Left cardiac atrium (tissue), 4 donors: ENCODE data around the gene RGS3. TPM values are rescaled to one million over a fixed set of nuclear protein-coding genes. Genes with fewer than 3 reads are reported as not detected.

Experiments
- ATAC-seq, 2 donors: fragments of 200-7000 bp; cut with Tn5 transposase; one replicate each; pipeline ENCODE4 v1.9.1; 2020; ENCODE audit warnings: mild to moderate bottlenecking in 2 of 2, moderate library complexity in 2 of 2
- DNase-seq: peaks from one replicate; pipeline ENCODE4 v3.0.0-alpha.2; 2020
- intact Hi-C, 2 donors: fragments of 100-400 bp; cut with DNase I; formaldehyde crosslinking; loops; one replicate each; pipeline versions ENCODE4 v1.14.1 to v1.15.1; 2022 to 2023
- total RNA-seq, 2 donors: library from RNA; stranded (reverse); fragmentation: NEBNext Ultra II Directional; extraction: Animal tissue kit (Norgen Biotek cat#: 25700); gene quantifications; one replicate each; pipeline ENCODE4 v1.2.1, GENCODE V29; 2021
- donor health status: DM: no; HTN: yes; CAD: no.
- donor health status: DM: no; HTN: yes; CAD: no; lungs with severe emphysema.
- donor health status: DM: yes; HTN: yes; CAD: no.
- donor health status: Dilated cardiomyopathy.

Gene RGS3
- total RNA-seq, 2 donors from 2014 or later, result 124 to 131 TPM

GRCh38 chr9:113521693-113522255 lies 58.2 kb downstream of the RGS3 start:
- DNase-seq (no peak), ATAC-seq (no peak)
- intact Hi-C loops, result no loop called here

- DNase-seq (no peak), ATAC-seq (no peak)
- intact Hi-C loops, result no loop called here
Observed at GRCh38 chr9:113522419-113522818, 58.9 kb downstream of the RGS3 start.

DNA sequence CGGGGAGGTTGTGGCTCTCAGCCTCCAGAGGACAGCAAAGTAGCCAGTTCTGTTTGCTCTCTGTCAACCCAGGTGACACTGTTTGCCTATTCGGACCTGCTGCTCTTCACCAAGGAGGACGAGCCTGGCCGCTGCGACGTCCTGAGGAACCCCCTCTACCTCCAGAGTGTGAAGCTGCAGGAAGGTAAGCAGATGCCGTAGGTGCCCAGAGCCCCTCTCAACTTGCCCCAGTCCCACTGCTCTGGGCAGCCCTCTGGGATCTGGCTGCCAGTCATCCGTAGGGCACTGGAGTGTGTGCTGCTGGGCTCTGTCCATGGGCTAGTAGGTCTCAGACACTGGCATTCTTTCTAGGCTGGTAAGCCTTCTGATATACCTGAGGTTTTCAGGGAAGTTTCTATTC lies 59.3 kb downstream of the RGS3 start:
- ATAC-seq, result no peak
- no peak for DNase-seq
- intact Hi-C loops, result no loop called here

- ATAC-seq (peak; percentile 66 to 70), DNase-seq (peak; percentile 79)
- intact Hi-C loops, result no loop called here
Observed at GRCh38 chr9:113523421-113524141, 60.1 kb downstream of the RGS3 start.

GRCh38 chr9:113524468-113524867 lies 60.9 kb downstream of the RGS3 start:
- intact Hi-C loops, result no loop called here
- peak in 1 of 2 donors; percentile 31 for ATAC-seq
- no peak for DNase-seq

- DNase-seq (no peak), ATAC-seq (no peak)
- intact Hi-C loops, result no loop called here
Observed at GRCh38 chr9:113525205-113525604, 61.7 kb downstream of the RGS3 start.

DNA sequence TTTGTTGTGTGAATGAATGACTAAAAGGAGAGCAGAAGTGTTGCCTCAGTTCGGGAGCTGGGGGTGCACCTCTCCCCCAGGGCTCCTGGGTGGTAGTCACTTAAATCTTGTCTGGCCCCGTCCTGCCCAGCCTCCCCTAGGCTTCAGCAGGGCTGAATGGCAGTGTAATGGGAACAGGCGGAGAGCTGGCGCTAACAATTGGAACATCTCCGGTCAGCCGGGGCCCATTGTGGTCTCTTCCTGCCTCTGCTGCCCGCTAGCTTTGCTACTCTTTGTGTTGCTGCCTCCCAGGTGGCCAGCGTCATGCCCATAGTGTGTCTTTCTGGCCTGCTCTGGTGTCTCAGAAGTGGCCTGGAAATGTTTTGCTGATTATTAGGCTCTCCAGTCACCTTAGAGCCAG lies 62.3 kb downstream of the RGS3 start:
- ATAC-seq, result no peak
- no peak for DNase-seq
- intact Hi-C loops, result no loop called here

GRCh38 chr9:113526231-113526746 lies 62.8 kb downstream of the RGS3 start:
- intact Hi-C loops, result no loop called here
- DNase-seq (no peak), ATAC-seq (no peak)

- no peak for ATAC-seq
- intact Hi-C loops, result no loop called here
- no peak for DNase-seq
Observed at GRCh38 chr9:113526841-113527240, 63.3 kb downstream of the RGS3 start.

GRCh38 chr9:113528088-113528487 lies 64.6 kb downstream of the RGS3 start:
- DNase-seq (no peak), ATAC-seq (peak in 1 of 2 donors; percentile 9)
- intact Hi-C loops, result no loop called here

GRCh38 chr9:113528811-113529210 lies 65.3 kb downstream of the RGS3 start:
- ATAC-seq (no peak), DNase-seq (no peak)
- intact Hi-C loops, result no loop called here

DNA sequence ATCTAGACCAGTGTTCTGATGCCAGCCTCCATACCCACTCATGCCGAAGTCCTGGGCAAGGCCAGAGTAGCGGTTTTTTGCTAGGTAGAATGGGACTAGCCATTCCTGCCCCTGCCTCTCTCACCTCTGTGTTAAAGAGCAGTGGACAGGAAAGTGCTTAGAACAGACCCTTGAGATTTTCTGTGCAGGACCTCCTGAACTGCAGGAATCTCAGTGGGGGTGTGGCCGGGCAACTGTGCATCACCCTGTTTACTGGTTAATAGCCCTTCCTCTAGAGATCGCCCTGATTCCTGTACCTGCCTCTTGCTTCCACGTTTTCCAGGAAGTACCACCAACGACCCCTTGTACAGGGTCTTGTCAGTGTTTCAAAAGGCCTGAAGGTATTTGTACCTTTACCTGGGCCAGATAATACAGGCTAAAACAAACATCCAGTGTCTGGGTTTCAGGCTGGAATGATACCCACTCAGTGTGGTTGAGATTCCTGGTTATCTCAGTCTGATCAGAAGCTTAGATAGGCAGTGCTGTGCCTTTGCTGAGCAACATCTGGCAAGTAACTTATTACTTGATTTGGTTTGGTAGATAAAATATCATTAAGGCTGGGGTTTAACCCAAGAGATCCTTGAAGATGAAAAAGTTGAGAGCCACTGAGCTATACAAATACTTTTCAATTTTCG lies 65.9 kb downstream of the RGS3 start:
- DNase-seq (no peak), ATAC-seq (no peak)
- intact Hi-C loops, result no loop called here

GRCh38 chr9:113530022-113530635 lies 66.6 kb downstream of the RGS3 start:
- DNase-seq (no peak), ATAC-seq (no peak)
- intact Hi-C loops, result no loop called here

DNA sequence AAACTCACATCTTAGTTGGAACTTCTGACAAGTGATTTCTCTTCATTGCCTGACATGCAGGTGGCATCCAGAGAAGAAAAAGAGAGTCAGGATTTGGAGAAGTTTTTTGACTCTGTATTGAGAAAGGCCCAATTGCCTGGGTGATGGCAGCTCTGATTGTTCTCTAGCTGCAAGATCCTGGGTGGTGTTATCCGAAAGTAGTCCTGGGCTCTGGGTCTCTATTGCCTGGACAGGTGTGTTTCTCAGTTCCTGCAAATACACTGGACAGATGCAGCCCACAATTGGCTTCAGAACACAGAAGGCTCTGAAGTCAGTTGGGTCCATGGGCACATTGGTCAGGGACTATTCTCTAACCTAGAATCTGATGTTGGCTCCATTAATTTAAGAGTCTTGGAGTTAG lies 67.4 kb downstream of the RGS3 start:
- intact Hi-C loops, result no loop called here
- ATAC-seq (no peak), DNase-seq (no peak)

- DNase-seq, result no peak
- ATAC-seq, result no peak
- intact Hi-C loops, result no loop called here
Observed at GRCh38 chr9:113531919-113532808, 68.6 kb downstream of the RGS3 start.

DNA sequence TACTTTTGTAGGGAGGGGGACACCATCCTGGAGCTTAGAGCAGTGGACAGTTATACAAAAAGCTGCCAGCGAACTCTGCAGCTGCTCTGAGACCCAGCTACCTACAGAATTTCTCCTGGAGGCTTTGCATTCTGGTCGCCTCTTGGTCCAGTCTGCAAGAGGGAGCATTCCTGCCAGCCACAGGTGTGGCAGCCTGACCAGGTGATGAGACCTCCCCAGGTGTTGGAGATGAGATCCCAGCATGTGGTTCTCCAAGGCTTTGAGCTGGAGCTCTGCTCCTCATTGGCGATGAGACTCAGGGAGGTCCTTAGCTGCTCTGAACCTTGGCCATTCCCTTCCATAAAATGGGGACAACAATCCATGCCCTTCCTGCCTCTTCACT lies 69.3 kb downstream of the RGS3 start:
- ATAC-seq (no peak), DNase-seq (no peak)
- intact Hi-C loops, result no loop called here

DNA sequence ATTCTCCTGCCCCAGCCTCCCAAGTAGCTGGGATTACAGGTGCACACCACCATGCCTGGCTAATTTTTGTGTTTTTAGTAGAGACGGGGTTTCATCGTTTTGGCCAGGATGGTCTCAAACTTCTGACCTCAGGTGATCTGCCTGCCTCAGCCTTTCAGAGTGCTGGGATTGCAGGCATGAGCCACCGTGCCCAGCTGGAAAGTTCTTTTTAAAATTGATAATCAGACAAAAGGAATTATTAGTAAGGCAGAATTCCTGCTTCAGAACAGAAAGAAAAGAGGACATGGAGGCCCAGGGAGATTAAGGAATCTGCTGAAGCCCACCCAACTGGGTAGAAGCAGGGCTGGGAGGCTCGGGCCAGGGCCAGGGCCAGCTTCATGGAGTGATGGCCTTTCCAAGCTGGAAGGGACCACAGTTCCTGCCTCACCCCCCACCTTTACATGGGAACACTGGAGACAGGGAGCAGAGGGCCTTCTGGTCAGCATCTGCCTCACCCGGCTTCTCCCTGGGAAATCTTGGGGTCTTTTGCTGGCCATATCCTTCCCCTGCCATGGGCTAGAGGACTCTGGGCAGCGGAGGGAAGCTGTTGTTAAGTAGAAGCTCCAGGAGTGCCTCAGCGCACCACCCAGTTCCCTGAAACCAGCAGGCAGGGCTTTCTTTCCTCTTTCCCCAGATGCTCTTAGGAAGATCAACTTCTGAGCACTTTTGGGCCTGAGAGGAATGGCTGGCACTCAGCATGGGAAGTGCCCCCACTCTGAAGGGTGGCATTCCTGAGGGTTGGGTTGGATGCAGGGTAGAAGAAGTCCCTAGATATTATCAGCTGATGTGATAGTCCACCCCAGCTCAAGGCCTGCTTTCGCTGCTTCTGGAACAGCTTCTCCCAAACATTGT lies 70.1 kb downstream of the RGS3 start:
- intact Hi-C loops, result no loop called here
- ATAC-seq, result no peak

GRCh38 chr9:113535756-113536155 lies 72.2 kb downstream of the RGS3 start:
- intact Hi-C loops, result no loop called here
- no peak for DNase-seq
- ATAC-seq, result no peak

More for the DNA sequence above, 70.1 kb downstream of the RGS3 start:
- DNase-seq, result no peak
